ENCODE data around the gene SPDL1. TPM values are rescaled to one million over a fixed set of nuclear protein-coding genes. Genes with fewer than 3 reads are reported as not detected.
"Not testable (repeated sequence)": the region's sequence is repeated elsewhere in the genome, so short reads cannot be mapped to it uniquely, and the experiment has no call there.

The SPDL1 gene
- total RNA-seq, 2 donors from 2014 or later: 42.0 to 47.4 TPM

DNA sequence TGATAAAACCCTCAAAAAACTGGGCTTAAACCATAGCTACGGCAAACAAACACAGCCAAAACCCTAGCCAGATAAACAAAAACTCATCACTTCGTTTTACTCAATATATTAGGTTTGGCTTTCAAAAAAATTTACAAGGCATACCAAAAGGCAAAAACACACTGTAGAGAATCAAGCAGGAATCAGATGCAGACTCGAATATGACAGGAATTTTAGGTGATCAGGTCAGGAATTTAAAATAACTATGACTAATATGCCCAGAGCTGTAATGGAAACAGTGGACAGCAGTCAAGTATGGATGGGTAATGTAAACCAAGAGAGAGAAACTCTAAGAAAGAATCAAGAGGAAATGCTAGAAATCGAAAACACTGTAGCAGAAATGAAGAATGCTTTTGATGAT lies 27.0 kb downstream of the SPDL1 start:
- Mint-ChIP-seq H3K4me3 (no peak overlapping the region), H3K4me1 (no peaks in the 10 kb centered on the region), H3K9me3 (peaks cover 19% of the 10 kb centered on the region), H3K36me3 (ENCODE audit: low read depth) (no peaks in the 10 kb centered on the region), H3K27ac (no peak overlapping the region), H3K27me3 (ENCODE audit: insufficient read depth) (peaks cover 11% of the 10 kb centered on the region)
- no peak overlapping the region for H3K4me3 ChIP-seq (ENCODE audit: low read length)
- 88 to 90% methylated on average over 2 to 4 of the region's 4 CpGs for WGBS, 2 experiments (ENCODE audit: insufficient coverage in 1 of 2, insufficient read length in 1 of 2)
- no peaks in the 10 kb centered on the region for H3K27me3 ChIP-seq (ENCODE audit: control insufficient read depth, insufficient read depth, low read length, poor library complexity, severe bottlenecking)
- DNase-seq: no peak
- H3K36me3 ChIP-seq (ENCODE audit: control insufficient read depth, insufficient read depth, low read length): no peaks in the 10 kb centered on the region
- H3K4me1 ChIP-seq (ENCODE audit: control insufficient read depth, insufficient read depth, low read length): no peaks in the 10 kb centered on the region
- H3K9me3 ChIP-seq (ENCODE audit: control insufficient read depth, low read length): no peaks in the 10 kb centered on the region
- no peak overlapping the region for H3K27ac ChIP-seq (ENCODE audit: low read depth, low read length)
- TF ChIP-seq, protein P1, sequence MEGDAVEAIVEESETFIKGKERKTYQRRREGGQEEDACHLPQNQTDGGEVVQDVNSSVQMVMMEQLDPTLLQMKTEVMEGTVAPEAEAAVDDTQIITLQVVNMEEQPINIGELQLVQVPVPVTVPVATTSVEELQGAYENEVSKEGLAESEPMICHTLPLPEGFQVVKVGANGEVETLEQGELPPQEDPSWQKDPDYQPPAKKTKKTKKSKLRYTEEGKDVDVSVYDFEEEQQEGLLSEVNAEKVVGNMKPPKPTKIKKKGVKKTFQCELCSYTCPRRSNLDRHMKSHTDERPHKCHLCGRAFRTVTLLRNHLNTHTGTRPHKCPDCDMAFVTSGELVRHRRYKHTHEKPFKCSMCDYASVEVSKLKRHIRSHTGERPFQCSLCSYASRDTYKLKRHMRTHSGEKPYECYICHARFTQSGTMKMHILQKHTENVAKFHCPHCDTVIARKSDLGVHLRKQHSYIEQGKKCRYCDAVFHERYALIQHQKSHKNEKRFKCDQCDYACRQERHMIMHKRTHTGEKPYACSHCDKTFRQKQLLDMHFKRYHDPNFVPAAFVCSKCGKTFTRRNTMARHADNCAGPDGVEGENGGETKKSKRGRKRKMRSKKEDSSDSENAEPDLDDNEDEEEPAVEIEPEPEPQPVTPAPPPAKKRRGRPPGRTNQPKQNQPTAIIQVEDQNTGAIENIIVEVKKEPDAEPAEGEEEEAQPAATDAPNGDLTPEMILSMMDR (conservative IDR thresholded peaks at IDR 0.05): no peak
- H3K9ac ChIP-seq (ENCODE audit: extremely low read depth, low read length, poor library complexity, severe bottlenecking): no peak overlapping the region

DNA sequence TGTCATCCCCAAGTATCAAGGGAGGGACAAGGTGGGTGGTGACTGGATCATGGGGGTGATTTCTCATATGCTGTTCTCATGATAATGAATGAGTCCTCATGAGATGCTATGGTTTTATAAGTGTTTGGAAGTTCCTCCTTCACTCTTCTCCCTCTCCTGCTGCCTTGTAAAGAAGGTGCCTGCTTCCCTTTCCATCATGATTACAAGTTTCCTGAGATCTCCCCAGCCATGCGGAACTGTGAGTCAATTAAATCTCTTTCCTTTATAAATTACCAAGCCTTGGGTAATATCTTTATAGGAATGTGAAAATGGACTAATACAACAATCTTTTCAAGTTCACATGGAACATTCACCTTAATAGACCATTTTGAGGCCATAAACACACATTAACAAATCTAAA lies 32.0 kb downstream of the SPDL1 start:
- Histone ChIP-seq H3K4me1 (ENCODE audit: control insufficient read depth, insufficient read depth, low read length) (no peaks in the 10 kb centered on the region), H3K27ac (ENCODE audit: low read depth, low read length) (no peak overlapping the region), H3K27me3 (ENCODE audit: control insufficient read depth, insufficient read depth, low read length, poor library complexity, severe bottlenecking) (no peaks in the 10 kb centered on the region), H3K36me3 (ENCODE audit: control insufficient read depth, insufficient read depth, low read length) (no peaks in the 10 kb centered on the region), H3K9me3 (ENCODE audit: control insufficient read depth, low read length) (peaks cover 5% of the 10 kb centered on the region), H3K4me3 (ENCODE audit: low read length) (no peak overlapping the region), H3K9ac (ENCODE audit: extremely low read depth, low read length, poor library complexity, severe bottlenecking) (no peak overlapping the region)
- peaks cover 12% of the 10 kb centered on the region for H3K27me3 Mint-ChIP-seq (ENCODE audit: insufficient read depth)
- no peaks in the 10 kb centered on the region for H3K36me3 Mint-ChIP-seq (ENCODE audit: low read depth)
- TF ChIP-seq, protein P1 (conservative IDR thresholded peaks at IDR 0.05): no peak
- DNase-seq: no peak
- H3K4me1 Mint-ChIP-seq: no peaks in the 10 kb centered on the region
- WGBS, 2 experiments (ENCODE audit: insufficient coverage in 1 of 2, insufficient read length in 1 of 2): 89% methylated on average over 1 of the region's 1 CpG; no CpG with 5 or more reads in 1 of the 2 experiments
- peaks cover 39% of the 10 kb centered on the region for H3K9me3 Mint-ChIP-seq
- no peak overlapping the region for H3K27ac Mint-ChIP-seq
- no peak overlapping the region for H3K4me3 Mint-ChIP-seq

DNA sequence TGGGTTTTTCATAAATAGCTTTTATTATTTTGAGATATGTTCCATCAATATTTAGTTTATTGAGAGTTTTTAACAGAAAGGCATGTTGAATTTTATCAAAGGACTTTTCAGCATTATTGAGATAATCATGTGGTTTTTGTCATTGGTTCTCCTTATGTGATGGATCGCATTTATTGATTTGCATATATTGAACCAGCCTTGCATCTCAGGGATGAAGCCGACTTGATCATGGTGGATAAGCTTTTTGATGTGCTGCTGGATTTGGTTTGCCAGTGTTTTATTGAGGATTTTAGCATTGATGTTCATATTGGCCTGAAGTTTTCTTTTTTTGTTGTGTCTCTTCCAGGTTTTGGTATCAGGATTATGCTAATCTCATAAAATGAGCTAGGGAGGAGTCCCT lies 40.7 kb downstream of the SPDL1 start:
- H3K36me3 Mint-ChIP-seq (ENCODE audit: low read depth); H3K9me3 ChIP-seq (ENCODE audit: control insufficient read depth, low read length); H3K27me3 ChIP-seq (ENCODE audit: control insufficient read depth, insufficient read depth, low read length, poor library complexity, severe bottlenecking); H3K4me1 ChIP-seq (ENCODE audit: control insufficient read depth, insufficient read depth, low read length); H3K27ac Mint-ChIP-seq; DNase-seq; H3K9ac ChIP-seq (ENCODE audit: extremely low read depth, low read length, poor library complexity, severe bottlenecking); H3K4me3 Mint-ChIP-seq; H3K4me1 Mint-ChIP-seq; H3K4me3 ChIP-seq (ENCODE audit: low read length); H3K27ac ChIP-seq (ENCODE audit: low read depth, low read length); H3K36me3 ChIP-seq (ENCODE audit: control insufficient read depth, insufficient read depth, low read length): not testable (repeated sequence)
- Mint-ChIP-seq H3K9me3 (peaks cover 28% of the 10 kb centered on the region), H3K27me3 (ENCODE audit: insufficient read depth) (peaks cover 14% of the 10 kb centered on the region)
- 94 to 100% methylated on average over 1 to 2 of the region's 2 CpGs for WGBS, 2 experiments (ENCODE audit: insufficient coverage in 1 of 2, insufficient read length in 1 of 2)

DNA sequence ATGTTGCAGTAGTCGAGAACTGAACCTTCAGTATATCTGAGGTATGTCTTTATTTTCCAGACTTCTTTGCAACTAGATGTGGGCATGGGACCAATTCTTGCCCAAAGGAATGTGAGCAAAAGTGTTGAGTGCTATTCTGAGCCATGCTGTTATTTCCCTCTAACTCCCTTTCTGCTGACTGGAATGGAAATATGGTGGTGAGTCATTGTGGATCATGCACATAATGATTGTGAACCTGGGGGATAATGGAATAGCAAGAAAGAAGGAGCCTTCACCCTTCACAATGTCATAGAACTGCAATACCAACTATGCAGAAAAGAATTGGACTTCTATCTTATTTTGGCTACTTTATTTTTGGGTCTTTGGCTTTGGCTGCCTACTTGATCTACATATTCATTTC lies 43.2 kb downstream of the SPDL1 start:
- 92 to 100% methylated on average over 1 of the region's 1 CpG for WGBS, 2 experiments (ENCODE audit: insufficient coverage in 1 of 2, insufficient read length in 1 of 2)
- Histone ChIP-seq H3K4me3 (ENCODE audit: low read length) (no peak overlapping the region), H3K4me1 (ENCODE audit: control insufficient read depth, insufficient read depth, low read length) (no peaks in the 10 kb centered on the region), H3K9me3 (ENCODE audit: control insufficient read depth, low read length) (no peaks in the 10 kb centered on the region), H3K36me3 (ENCODE audit: control insufficient read depth, insufficient read depth, low read length) (no peaks in the 10 kb centered on the region), H3K9ac (ENCODE audit: extremely low read depth, low read length, poor library complexity, severe bottlenecking) (no peak overlapping the region), H3K27ac (ENCODE audit: low read depth, low read length) (no peak overlapping the region), H3K27me3 (ENCODE audit: control insufficient read depth, insufficient read depth, low read length, poor library complexity, severe bottlenecking) (no peaks in the 10 kb centered on the region)
- H3K4me1 Mint-ChIP-seq: no peaks in the 10 kb centered on the region
- no peaks in the 10 kb centered on the region for H3K36me3 Mint-ChIP-seq (ENCODE audit: low read depth)
- H3K9me3 Mint-ChIP-seq: peaks cover 7% of the 10 kb centered on the region
- H3K27me3 Mint-ChIP-seq (ENCODE audit: insufficient read depth): peaks cover 8% of the 10 kb centered on the region
- H3K27ac Mint-ChIP-seq: no peak overlapping the region
- TF ChIP-seq, protein P1 (conservative IDR thresholded peaks at IDR 0.05): no peak
- no peak overlapping the region for H3K4me3 Mint-ChIP-seq
- DNase-seq: no peak

Measured in endodermal cell (in vitro differentiated cells).